Measurements from ENCODE around the gene SCYGR4. TPM values are rescaled to one million over a fixed set of nuclear protein-coding genes. Genes with fewer than 3 reads are reported as not detected.
"Not testable (repeated sequence)": the region's sequence is repeated elsewhere in the genome, so short reads cannot be mapped to it uniquely, and the experiment has no call there.

SCYGR4 gene
- total RNA-seq, 1 donor from 2014 or later: not detected

- no peak for TF ChIP-seq CTCF (IDR thresholded peaks at IDR 0.05; ENCODE audit: partially characterized antibody, unreplicated experiment)
- Mint-ChIP-seq H3K27me3 (ENCODE audit: unreplicated experiment) (no peaks in the 10 kb centered on the region), H3K27ac (ENCODE audit: unreplicated experiment) (no peak overlapping the region), H3K9me3 (ENCODE audit: unreplicated experiment) (no peaks in the 10 kb centered on the region), H3K4me3 (ENCODE audit: unreplicated experiment) (no peak overlapping the region), H3K4me1 (ENCODE audit: low read depth, unreplicated experiment) (peaks cover 2% of the 10 kb centered on the region), H3K36me3 (ENCODE audit: unreplicated experiment) (no peaks in the 10 kb centered on the region)
- no peak for DNase-seq
Measured at GRCh38 chr2:227661025-227661649, 43.8 kb downstream of the SCYGR4 start.

GRCh38 chr2:227661827-227662226 lies 44.5 kb downstream of the SCYGR4 start:
- no peak for TF ChIP-seq CTCF (IDR thresholded peaks at IDR 0.05; ENCODE audit: partially characterized antibody, unreplicated experiment)
- H3K4me1 Mint-ChIP-seq (ENCODE audit: low read depth, unreplicated experiment): peaks cover 2% of the 10 kb centered on the region
- no peak for DNase-seq
- no peaks in the 10 kb centered on the region for H3K27me3 Mint-ChIP-seq (ENCODE audit: unreplicated experiment)
- no peaks in the 10 kb centered on the region for H3K9me3 Mint-ChIP-seq (ENCODE audit: unreplicated experiment)
- H3K36me3 Mint-ChIP-seq (ENCODE audit: unreplicated experiment): no peaks in the 10 kb centered on the region
- no peak overlapping the region for H3K27ac Mint-ChIP-seq (ENCODE audit: unreplicated experiment)
- H3K4me3 Mint-ChIP-seq (ENCODE audit: unreplicated experiment): no peak overlapping the region

GRCh38 chr2:227665189-227665940 lies 48.1 kb downstream of the SCYGR4 start:
- Mint-ChIP-seq H3K4me1 (ENCODE audit: low read depth, unreplicated experiment) (peaks cover 5% of the 10 kb centered on the region), H3K36me3 (ENCODE audit: unreplicated experiment) (no peaks in the 10 kb centered on the region), H3K4me3 (ENCODE audit: unreplicated experiment) (no peak overlapping the region), H3K27me3 (ENCODE audit: unreplicated experiment) (no peaks in the 10 kb centered on the region), H3K27ac (ENCODE audit: unreplicated experiment) (no peak overlapping the region), H3K9me3 (ENCODE audit: unreplicated experiment) (peaks cover 1% of the 10 kb centered on the region)
- DNase-seq: no peak
- TF ChIP-seq CTCF (IDR thresholded peaks at IDR 0.05; ENCODE audit: partially characterized antibody, unreplicated experiment): no peak

- not testable (repeated sequence) for H3K27me3 Mint-ChIP-seq (ENCODE audit: unreplicated experiment); H3K4me1 Mint-ChIP-seq (ENCODE audit: low read depth, unreplicated experiment); H3K27ac Mint-ChIP-seq (ENCODE audit: unreplicated experiment); H3K4me3 Mint-ChIP-seq (ENCODE audit: unreplicated experiment); DNase-seq; H3K9me3 Mint-ChIP-seq (ENCODE audit: unreplicated experiment); H3K36me3 Mint-ChIP-seq (ENCODE audit: unreplicated experiment)
Measured at GRCh38 chr2:227666631-227667170, 49.4 kb downstream of the SCYGR4 start, which contains the start of gene SCYGR5. Gene SCYGR5, plus strand, starts transcription at chr2:227666804. Its CDS starts 0 bp downstream, at chr2:227666804.

Other genes starting within 250 kb of the SCYGR4 start
- not detected for gene TM4SF20, start 238.2 kb upstream of the SCYGR4 start, total RNA-seq (ENCODE audit: unreplicated experiment)
- not detected for gene SCYGR1, start 229.5 kb upstream of the SCYGR4 start, total RNA-seq (ENCODE audit: unreplicated experiment)
- 108 TPM for gene AGFG1, start 145.3 kb upstream of the SCYGR4 start, total RNA-seq (ENCODE audit: unreplicated experiment)
- gene SCYGR2, start 18.6 kb upstream of the SCYGR4 start, total RNA-seq (ENCODE audit: unreplicated experiment): not detected
- not detected for gene SCYGR3, start 2.7 kb upstream of the SCYGR4 start, total RNA-seq (ENCODE audit: unreplicated experiment)
- gene SCYGR5, start 49.3 kb downstream of the SCYGR4 start, total RNA-seq (ENCODE audit: unreplicated experiment): not detected
- 1.7 TPM for gene SLC19A3, start 100.5 kb downstream of the SCYGR4 start, total RNA-seq (ENCODE audit: unreplicated experiment)
- not detected for gene SCYGR6, start 107.3 kb downstream of the SCYGR4 start, total RNA-seq (ENCODE audit: unreplicated experiment)
- gene SCYGR7, start 110.8 kb downstream of the SCYGR4 start, total RNA-seq (ENCODE audit: unreplicated experiment): not detected
- gene SCYGR8, start 128.4 kb downstream of the SCYGR4 start, total RNA-seq (ENCODE audit: unreplicated experiment): not detected
- not detected for gene CCL20, start 196.3 kb downstream of the SCYGR4 start, total RNA-seq (ENCODE audit: unreplicated experiment)